ENCODE data around the gene GALT.
A peak's percentile ranks its signal among the peaks of the same experiment; 100 is the strongest.

Gene GALT

GRCh38 chr9:34607331-34607730 lies 39.1 kb upstream of the GALT start:
- H3K27me3 ChIP-seq (ENCODE audit: insufficient read depth, insufficient read length), result no peaks in the 10 kb centered on the region
- H3K4me1 ChIP-seq (ENCODE audit: insufficient read depth, insufficient read length), result peaks cover 20% of the 10 kb centered on the region
- no peak for DNase-seq (ENCODE audit: low read depth, low spot score)
- no peak for TF ChIP-seq ZNF274 (IDR thresholded peaks at IDR 0.05; ENCODE audit: low read depth, low read length)
- TF ChIP-seq SUZ12 (IDR thresholded peaks at IDR 0.05; ENCODE audit: extremely low read depth, insufficient read depth, insufficient read length), result no peak
- no peak for TF ChIP-seq YY1 (IDR thresholded peaks at IDR 0.05; ENCODE audit: insufficient read depth, insufficient read length)
- peaks cover 18% of the 10 kb centered on the region for H3K36me3 ChIP-seq (ENCODE audit: insufficient read depth, insufficient read length, low read length)
- H3K9me3 ChIP-seq (ENCODE audit: insufficient read depth, low read length), result no peaks in the 10 kb centered on the region
- H3K4me3 ChIP-seq (ENCODE audit: insufficient read length, low read depth), result no peak overlapping the region
- no peak overlapping the region for H3K9ac ChIP-seq (ENCODE audit: insufficient read length, low read depth)

- DNase-seq (ENCODE audit: low read depth, low spot score), result no peak
Observed at GRCh38 chr9:34610434-34611206, 35.9 kb upstream of the GALT start.

GRCh38 chr9:34611251-34611810 lies 35.1 kb upstream of the GALT start:
- no peak for DNase-seq (ENCODE audit: low read depth, low spot score)
- peaks cover 15% of the 10 kb centered on the region for H3K4me1 ChIP-seq (ENCODE audit: insufficient read depth, insufficient read length)
- no peaks in the 10 kb centered on the region for H3K27me3 ChIP-seq (ENCODE audit: insufficient read depth, insufficient read length)
- H3K4me3 ChIP-seq (ENCODE audit: insufficient read length, low read depth), result peak overlapping the region; percentile 90
- H3K9ac ChIP-seq (ENCODE audit: insufficient read length, low read depth), result peak overlapping the region; percentile 94
- no peaks in the 10 kb centered on the region for H3K9me3 ChIP-seq (ENCODE audit: insufficient read depth, low read length)
- peaks cover 38% of the 10 kb centered on the region for H3K36me3 ChIP-seq (ENCODE audit: insufficient read depth, insufficient read length, low read length)
- TF ChIP-seq SUZ12 (IDR thresholded peaks at IDR 0.05; ENCODE audit: extremely low read depth, insufficient read depth, insufficient read length), result no peak
- no peak for TF ChIP-seq YY1 (IDR thresholded peaks at IDR 0.05; ENCODE audit: insufficient read depth, insufficient read length)
- TF ChIP-seq ZNF274 (IDR thresholded peaks at IDR 0.05; ENCODE audit: low read depth, low read length), result no peak

More at GRCh38 chr9:34610434-34611206, 35.9 kb upstream of the GALT start:
- no peaks in the 10 kb centered on the region for H3K27me3 ChIP-seq (ENCODE audit: insufficient read depth, insufficient read length)
- H3K4me1 ChIP-seq (ENCODE audit: insufficient read depth, insufficient read length), result peaks cover 15% of the 10 kb centered on the region
- no peaks in the 10 kb centered on the region for H3K9me3 ChIP-seq (ENCODE audit: insufficient read depth, low read length)
- peak overlapping the region; percentile 94 for H3K9ac ChIP-seq (ENCODE audit: insufficient read length, low read depth)
- peaks cover 33% of the 10 kb centered on the region for H3K36me3 ChIP-seq (ENCODE audit: insufficient read depth, insufficient read length, low read length)
- peak overlapping the region; percentile 90 for H3K4me3 ChIP-seq (ENCODE audit: insufficient read length, low read depth)
- no peak for TF ChIP-seq YY1 (IDR thresholded peaks at IDR 0.05; ENCODE audit: insufficient read depth, insufficient read length)
- TF ChIP-seq SUZ12 (IDR thresholded peaks at IDR 0.05; ENCODE audit: extremely low read depth, insufficient read depth, insufficient read length), result no peak

- no peaks in the 10 kb centered on the region for H3K27me3 ChIP-seq (ENCODE audit: insufficient read depth, insufficient read length)
- TF ChIP-seq YY1 (IDR thresholded peaks at IDR 0.05; ENCODE audit: insufficient read depth, insufficient read length), result peak; percentile 55
- TF ChIP-seq ZNF274 (IDR thresholded peaks at IDR 0.05; ENCODE audit: low read depth, low read length), result no peak
- H3K36me3 ChIP-seq (ENCODE audit: insufficient read depth, insufficient read length, low read length), result peaks cover 45% of the 10 kb centered on the region
- peak within 1 kb of the TSS; percentile 90 for H3K4me3 ChIP-seq (ENCODE audit: insufficient read length, low read depth)
- peaks cover 14% of the 10 kb centered on the region for H3K4me1 ChIP-seq (ENCODE audit: insufficient read depth, insufficient read length)
- DNase-seq (ENCODE audit: low read depth, low spot score), result no peak
- H3K9me3 ChIP-seq (ENCODE audit: insufficient read depth, low read length), result no peaks in the 10 kb centered on the region
- H3K9ac ChIP-seq (ENCODE audit: insufficient read length, low read depth), result peak within 1 kb of the TSS; percentile 94
Observed at GRCh38 chr9:34611811-34612787, 34.4 kb upstream of the GALT start, which contains the start of gene RPP25L. Gene RPP25L, minus strand, starts transcription at chr9:34612097. Its CDS starts 801 bp downstream, at chr9:34611296.

- peaks cover 11% of the 10 kb centered on the region for H3K4me1 ChIP-seq (ENCODE audit: insufficient read depth, insufficient read length)
- peaks cover 53% of the 10 kb centered on the region for H3K36me3 ChIP-seq (ENCODE audit: insufficient read depth, insufficient read length, low read length)
- TF ChIP-seq ZNF274 (IDR thresholded peaks at IDR 0.05; ENCODE audit: low read depth, low read length), result no peak
- TF ChIP-seq YY1 (IDR thresholded peaks at IDR 0.05; ENCODE audit: insufficient read depth, insufficient read length), result no peak
- no peak for TF ChIP-seq SUZ12 (IDR thresholded peaks at IDR 0.05; ENCODE audit: extremely low read depth, insufficient read depth, insufficient read length)
- peak overlapping the region; percentile 94 for H3K9ac ChIP-seq (ENCODE audit: insufficient read length, low read depth)
- no peak for DNase-seq (ENCODE audit: low read depth, low spot score)
- H3K27me3 ChIP-seq (ENCODE audit: insufficient read depth, insufficient read length), result no peaks in the 10 kb centered on the region
- H3K4me3 ChIP-seq (ENCODE audit: insufficient read length, low read depth), result peak overlapping the region; percentile 90
- H3K9me3 ChIP-seq (ENCODE audit: insufficient read depth, low read length), result no peaks in the 10 kb centered on the region
Observed at GRCh38 chr9:34612788-34613390, 33.6 kb upstream of the GALT start.

GRCh38 chr9:34615132-34615531 lies 31.3 kb upstream of the GALT start:
- TF ChIP-seq YY1 (IDR thresholded peaks at IDR 0.05; ENCODE audit: insufficient read depth, insufficient read length) (no peak), ZNF274 (IDR thresholded peaks at IDR 0.05; ENCODE audit: low read depth, low read length) (no peak), SUZ12 (IDR thresholded peaks at IDR 0.05; ENCODE audit: extremely low read depth, insufficient read depth, insufficient read length) (no peak)
- H3K9me3 ChIP-seq (ENCODE audit: insufficient read depth, low read length), result no peaks in the 10 kb centered on the region
- H3K27me3 ChIP-seq (ENCODE audit: insufficient read depth, insufficient read length), result no peaks in the 10 kb centered on the region
- no peak for DNase-seq (ENCODE audit: low read depth, low spot score)
- H3K36me3 ChIP-seq (ENCODE audit: insufficient read depth, insufficient read length, low read length), result peaks cover 52% of the 10 kb centered on the region
- H3K9ac ChIP-seq (ENCODE audit: insufficient read length, low read depth), result no peak overlapping the region
- peaks cover 10% of the 10 kb centered on the region for H3K4me1 ChIP-seq (ENCODE audit: insufficient read depth, insufficient read length)
- no peak overlapping the region for H3K4me3 ChIP-seq (ENCODE audit: insufficient read length, low read depth)

All from NT2/D1 (cell line).